Sigmoid colon (tissue), 7 donors: Measurements from ENCODE around the gene GAL3ST2. TPM values are rescaled to one million over a fixed set of nuclear protein-coding genes. Genes with fewer than 3 reads are reported as not detected.

Experiments used
- DNase-seq: peaks from one replicate; pipeline ENCODE4 v3.0.0-alpha.2; 2019
- H3K27ac ChIP-seq, 4 donors: fragments of 200-600 bp; sonication (generic); one replicate each; pipeline ENCODE4 v1.5.1; 2016 to 2019; ENCODE audit warnings: mild to moderate bottlenecking in 1 of 4
- H3K27me3 ChIP-seq, 3 donors: fragments of 200-600 bp; sonication (generic); one replicate each; pipeline ENCODE4 v1.5.1; 2019; ENCODE audit warnings: mild to moderate bottlenecking in 1 of 3
- H3K36me3 ChIP-seq, 4 donors: fragments of 200-600 bp; sonication (generic); one replicate each; pipeline ENCODE4 v1.5.1; 2016 to 2019
- H3K4me1 ChIP-seq, 4 donors: fragments of 200-600 bp; sonication (generic); one replicate each; pipeline ENCODE4 v1.5.1; 2017 to 2019
- H3K4me3 ChIP-seq, 4 donors: fragments of 200-600 bp; sonication (generic); one replicate each; pipeline ENCODE4 v1.5.1; 2017 to 2019; ENCODE audit warnings: mild to moderate bottlenecking in 2 of 4, moderate library complexity in 1 of 4
- H3K9me3 ChIP-seq, 4 donors: fragments of 200-600 bp in 3 of 4; sonication (generic) in 3 of 4; one replicate each; pipeline versions ENCODE4 v1.5.1 to v1.6.1; 2013 to 2019
- EP300 ChIP-seq, 4 donors: sonication (generic); formaldehyde crosslinking; IDR thresholded peaks; one replicate each; pipeline ENCODE4 v1.6.1; 2017; ENCODE audit warnings: antibody characterized with exemption in 4 of 4
- POLR2A ChIP-seq, 2 donors: fragments of 450-650 bp; IDR thresholded peaks; one replicate each; pipeline ENCODE4 v1.6.1; 2016; ENCODE audit warnings: antibody characterized with exemption in 2 of 2, mild to moderate bottlenecking in 2 of 2, moderate library complexity in 2 of 2
- POLR2AphosphoS5 ChIP-seq, 4 donors: sonication (generic); formaldehyde crosslinking; IDR thresholded peaks; one replicate each; pipeline ENCODE4 v1.6.1; 2017; ENCODE audit warnings: antibody characterized with exemption in 4 of 4
- WGBS, 2 donors: extraction: QIAGEN DNeasy Blood & Tissue Kit; methylation state at CpG; one replicate each; pipeline ENCODE4 v1.1.7; 2013; 5-methylcytosine and 5-hydroxymethylcytosine counted together
- intact Hi-C: fragments of 100-400 bp; cut with DNase I; formaldehyde crosslinking; loops from one replicate; pipeline ENCODE4 v1.15.1; 2023
- polyA plus RNA-seq, 3 donors: library from polyadenylated mRNA; stranded (reverse); fragments of 200-250 nt; gene quantifications; one replicate each; pipeline ENCODE4 v1.2.3, GENCODE V29; 2013
- total RNA-seq, 4 donors: library from RNA; depleted of rRNA; stranded (reverse); fragments of >200 nt; gene quantifications; one replicate each; pipeline ENCODE4 v1.1.0, GENCODE V29; 2016
- TF ChIP-seq, protein P1 (sequence below), 4 experiments: fragments of 450-650 bp in 3 of 4; fragments of 200-600 bp in 1 of 4; IDR thresholded peaks; one replicate each; pipeline ENCODE4 v1.5.1; 2016 to 2019; ENCODE audit warnings: antibody characterized with exemption in 4 of 4, mild to moderate bottlenecking in 3 of 4, moderate library complexity in 2 of 4
- donor health status: healthy with polysubstance abuse.
- donor health status: Bipolar disorder and iron deficiency.
- donor health status: healthy.

The GAL3ST2 gene
- total and polyA plus RNA-seq, 7 donors = 0.33 to 13.6 (median 3.0) TPM; not detected in 2

DNA sequence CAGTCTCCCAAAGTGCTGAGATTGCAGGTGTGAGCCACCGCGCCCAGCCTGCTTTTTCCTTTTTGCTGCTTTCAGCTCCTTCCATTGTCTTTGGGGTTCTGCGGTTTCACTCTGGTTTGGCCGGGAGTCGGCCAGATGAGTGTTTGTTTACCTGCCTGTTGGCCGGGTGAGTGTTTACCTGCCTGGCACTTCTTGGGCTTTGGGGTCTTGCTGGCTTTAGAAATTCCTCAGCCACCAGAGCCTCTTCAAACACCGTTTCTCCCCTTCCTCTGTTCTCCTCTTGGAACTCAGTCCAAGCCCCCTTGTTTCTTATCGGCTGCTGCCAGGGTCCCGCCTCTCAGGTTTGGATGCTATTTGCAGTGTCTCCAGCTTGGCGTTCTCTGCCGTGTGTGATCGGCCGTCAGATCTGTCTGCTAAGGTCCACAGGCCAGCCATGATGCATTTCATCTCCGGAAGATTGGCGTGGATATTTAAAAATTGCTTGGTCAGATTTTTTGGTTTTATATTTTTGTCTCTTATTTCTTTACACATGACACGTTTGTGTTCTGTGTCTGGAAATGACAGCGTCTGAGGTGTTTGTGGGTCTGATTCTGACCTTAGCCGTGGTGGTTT is 14.2 kb upstream of the GAL3ST2 start:
- no peak overlapping the region for H3K27ac ChIP-seq
- peaks cover 0 to 39% (median 0%) of the 10 kb centered on the region in 4 donors for H3K36me3 ChIP-seq
- H3K4me3 ChIP-seq = no peak overlapping the region
- no peak for TF ChIP-seq POLR2AphosphoS5 (IDR thresholded peaks at IDR 0.05)
- no peak for TF ChIP-seq EP300 (IDR thresholded peaks at IDR 0.05)
- TF ChIP-seq, protein P1, sequence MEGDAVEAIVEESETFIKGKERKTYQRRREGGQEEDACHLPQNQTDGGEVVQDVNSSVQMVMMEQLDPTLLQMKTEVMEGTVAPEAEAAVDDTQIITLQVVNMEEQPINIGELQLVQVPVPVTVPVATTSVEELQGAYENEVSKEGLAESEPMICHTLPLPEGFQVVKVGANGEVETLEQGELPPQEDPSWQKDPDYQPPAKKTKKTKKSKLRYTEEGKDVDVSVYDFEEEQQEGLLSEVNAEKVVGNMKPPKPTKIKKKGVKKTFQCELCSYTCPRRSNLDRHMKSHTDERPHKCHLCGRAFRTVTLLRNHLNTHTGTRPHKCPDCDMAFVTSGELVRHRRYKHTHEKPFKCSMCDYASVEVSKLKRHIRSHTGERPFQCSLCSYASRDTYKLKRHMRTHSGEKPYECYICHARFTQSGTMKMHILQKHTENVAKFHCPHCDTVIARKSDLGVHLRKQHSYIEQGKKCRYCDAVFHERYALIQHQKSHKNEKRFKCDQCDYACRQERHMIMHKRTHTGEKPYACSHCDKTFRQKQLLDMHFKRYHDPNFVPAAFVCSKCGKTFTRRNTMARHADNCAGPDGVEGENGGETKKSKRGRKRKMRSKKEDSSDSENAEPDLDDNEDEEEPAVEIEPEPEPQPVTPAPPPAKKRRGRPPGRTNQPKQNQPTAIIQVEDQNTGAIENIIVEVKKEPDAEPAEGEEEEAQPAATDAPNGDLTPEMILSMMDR (IDR thresholded peaks at IDR 0.05) = no peak
- no peak for TF ChIP-seq POLR2A (IDR thresholded peaks at IDR 0.05)
- intact Hi-C loops = no loop called here
- H3K27me3 ChIP-seq = no peaks in the 10 kb centered on the region
- peaks cover 0 to 3% (median 0%) of the 10 kb centered on the region in 4 donors for H3K9me3 ChIP-seq
- peak; percentile 42 for DNase-seq
- H3K4me1 ChIP-seq = no peaks in the 10 kb centered on the region
- WGBS, 2 donors = 73 to 80% methylated on average over 18 of the region's 18 CpGs

DNA sequence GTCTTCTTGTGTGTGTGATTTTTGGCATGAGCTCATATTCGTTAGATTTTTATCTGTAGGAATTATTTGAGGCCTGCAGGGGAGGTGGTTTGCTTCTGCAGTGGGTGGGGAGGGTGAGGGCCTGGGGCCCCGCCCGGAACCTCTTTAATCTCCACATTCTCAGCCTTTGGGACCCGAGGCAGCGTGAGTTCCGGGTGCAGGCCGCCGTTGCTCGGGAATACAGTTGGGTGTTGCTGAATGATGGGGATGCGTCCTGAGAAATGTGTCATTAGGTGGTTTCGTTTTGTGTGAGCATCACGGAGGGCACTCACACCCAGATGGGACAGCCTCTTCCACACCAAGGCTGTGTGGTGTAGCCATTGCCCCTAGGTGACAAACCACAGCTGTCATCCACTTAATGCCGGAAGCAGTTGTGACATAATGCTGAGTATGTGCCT is 13.7 kb upstream of the GAL3ST2 start:
- peak; percentile 41 for DNase-seq
- intact Hi-C loops = no loop called here
- H3K27ac ChIP-seq = no peak overlapping the region
- H3K36me3 ChIP-seq = peaks cover 0 to 33% (median 0%) of the 10 kb centered on the region in 4 donors
- H3K4me3 ChIP-seq = no peak overlapping the region
- H3K9me3 ChIP-seq = peaks cover 0 to 3% (median 0%) of the 10 kb centered on the region in 4 donors
- H3K27me3 ChIP-seq = no peaks in the 10 kb centered on the region
- H3K4me1 ChIP-seq = no peaks in the 10 kb centered on the region
- TF ChIP-seq, protein P1 (IDR thresholded peaks at IDR 0.05) = no peak
- TF ChIP-seq EP300 (IDR thresholded peaks at IDR 0.05) (no peak), POLR2A (IDR thresholded peaks at IDR 0.05) (no peak), POLR2AphosphoS5 (IDR thresholded peaks at IDR 0.05) (no peak)
- WGBS, 2 donors = 80 to 82% methylated on average over 13 of the region's 13 CpGs

DNA sequence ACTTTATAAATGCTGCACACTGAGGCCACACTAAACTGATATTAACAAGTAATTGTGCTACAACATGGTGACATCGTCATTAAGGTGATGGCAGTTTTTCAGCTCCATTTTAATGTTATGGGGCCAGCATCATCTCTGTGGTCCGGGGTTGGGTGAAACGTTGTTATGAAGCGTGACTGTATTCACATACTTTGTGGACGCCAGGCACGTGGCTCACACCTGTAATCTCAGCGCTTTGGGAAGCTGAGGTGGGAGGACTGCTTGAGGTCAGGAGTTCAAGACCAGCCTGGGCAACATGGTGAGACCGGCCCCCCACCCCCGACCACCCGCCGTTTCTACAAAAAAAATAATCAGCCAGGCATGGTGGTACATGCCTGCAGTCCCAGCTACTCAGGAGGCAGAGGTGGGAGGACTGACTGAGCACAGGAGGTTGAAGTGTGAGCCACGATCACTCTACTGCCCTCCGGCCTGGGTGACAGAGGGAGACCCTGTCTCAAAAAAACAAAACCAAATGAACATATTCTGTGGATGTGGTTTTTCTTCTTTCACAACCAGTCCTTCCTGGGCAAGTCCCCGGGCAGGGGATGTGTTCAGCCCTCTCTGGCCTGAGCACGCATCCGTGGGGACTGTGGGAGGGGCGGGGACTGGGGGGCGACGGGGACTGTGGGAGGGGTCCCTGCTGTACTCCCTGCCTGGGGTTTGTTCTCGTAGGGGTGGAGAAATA is 12.9 kb upstream of the GAL3ST2 start:
- TF ChIP-seq, protein P1 (IDR thresholded peaks at IDR 0.05) = no peak
- no peak for TF ChIP-seq POLR2A (IDR thresholded peaks at IDR 0.05)
- TF ChIP-seq EP300 (IDR thresholded peaks at IDR 0.05) = no peak
- no peak for TF ChIP-seq POLR2AphosphoS5 (IDR thresholded peaks at IDR 0.05)
- H3K4me1 ChIP-seq = no peaks in the 10 kb centered on the region
- H3K4me3 ChIP-seq = no peak overlapping the region
- H3K27me3 ChIP-seq = no peaks in the 10 kb centered on the region
- H3K27ac ChIP-seq = no peak overlapping the region
- peaks cover 0 to 28% (median 0%) of the 10 kb centered on the region in 4 donors for H3K36me3 ChIP-seq
- peak; percentile 21 for DNase-seq
- intact Hi-C loops = no loop called here
- H3K9me3 ChIP-seq = peaks cover 0 to 3% (median 0%) of the 10 kb centered on the region in 4 donors
- WGBS, 2 donors = 80 to 82% methylated on average over 20 of the region's 20 CpGs

DNA sequence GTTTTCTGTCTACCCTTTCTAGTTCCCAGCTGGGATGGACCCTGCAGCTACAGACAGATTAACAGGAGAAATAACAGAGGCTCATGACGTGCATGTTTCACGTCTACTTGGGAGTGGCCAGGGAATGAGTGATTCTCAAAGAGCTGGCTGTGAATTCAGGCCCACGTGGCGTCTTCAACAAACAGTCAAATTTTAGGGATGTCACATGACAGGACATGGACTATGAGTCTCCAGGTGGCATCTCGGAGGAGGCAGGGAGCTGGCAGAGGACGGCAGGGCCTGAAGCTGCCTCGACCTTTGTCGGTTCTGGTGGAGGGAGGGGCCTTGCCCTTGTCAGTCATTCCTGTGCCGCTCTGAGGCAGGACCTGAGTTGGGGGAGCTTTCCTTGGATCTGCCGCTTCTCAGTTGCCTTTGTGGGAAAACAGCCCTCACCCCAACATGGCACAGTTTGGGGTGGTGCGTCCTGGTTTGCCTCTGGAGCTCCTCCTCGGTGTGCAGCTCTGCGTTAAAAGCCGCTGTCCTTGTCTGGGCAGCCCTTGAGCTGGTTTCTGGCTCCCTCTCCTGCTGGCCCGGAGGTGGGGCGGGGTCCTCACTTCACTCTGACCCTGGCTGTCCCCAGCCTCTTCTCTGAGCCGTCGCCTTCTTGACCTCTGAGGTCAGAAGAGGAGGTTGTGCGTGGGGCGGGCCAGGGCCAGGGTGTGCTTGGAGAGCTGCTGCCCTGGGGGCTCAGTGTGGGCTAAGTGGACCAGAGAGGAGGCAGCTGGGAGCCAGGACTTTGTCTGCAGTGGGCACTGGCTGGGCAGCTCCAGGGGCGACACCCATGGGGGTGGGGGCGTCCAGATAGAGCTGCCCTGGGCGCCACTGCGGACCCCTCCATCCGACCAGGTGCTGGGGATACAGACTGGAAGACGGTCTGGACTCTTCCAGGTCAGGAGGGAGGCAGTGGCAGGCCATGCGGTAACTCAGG is 12.1 kb upstream of the GAL3ST2 start:
- intact Hi-C loops = no loop called here
- H3K27ac ChIP-seq = no peak overlapping the region
- H3K4me3 ChIP-seq = no peak overlapping the region
- TF ChIP-seq, protein P1 (IDR thresholded peaks at IDR 0.05) = no peak
- TF ChIP-seq EP300 (IDR thresholded peaks at IDR 0.05) (no peak), POLR2A (IDR thresholded peaks at IDR 0.05) (no peak), POLR2AphosphoS5 (IDR thresholded peaks at IDR 0.05) (no peak)
- no peaks in the 10 kb centered on the region for H3K27me3 ChIP-seq
- H3K36me3 ChIP-seq = peaks cover 0 to 21% (median 0%) of the 10 kb centered on the region in 4 donors
- WGBS, 2 donors = 89 to 91% methylated on average over 27 of the region's 27 CpGs
- H3K9me3 ChIP-seq = peaks cover 0 to 3% (median 0%) of the 10 kb centered on the region in 4 donors
- no peaks in the 10 kb centered on the region for H3K4me1 ChIP-seq
- peak; percentile 60 for DNase-seq
